GM19193 (cell line): ENCODE data around the gene PSD4.

Experiments
- POLR2A ChIP-seq: IDR thresholded peaks from 4 replicates; pipeline ENCODE4 v1.6.1; 2011; ENCODE audit not compliant: insufficient read depth, insufficient read length; ENCODE audit errors: extremely low read depth

Gene PSD4

DNA sequence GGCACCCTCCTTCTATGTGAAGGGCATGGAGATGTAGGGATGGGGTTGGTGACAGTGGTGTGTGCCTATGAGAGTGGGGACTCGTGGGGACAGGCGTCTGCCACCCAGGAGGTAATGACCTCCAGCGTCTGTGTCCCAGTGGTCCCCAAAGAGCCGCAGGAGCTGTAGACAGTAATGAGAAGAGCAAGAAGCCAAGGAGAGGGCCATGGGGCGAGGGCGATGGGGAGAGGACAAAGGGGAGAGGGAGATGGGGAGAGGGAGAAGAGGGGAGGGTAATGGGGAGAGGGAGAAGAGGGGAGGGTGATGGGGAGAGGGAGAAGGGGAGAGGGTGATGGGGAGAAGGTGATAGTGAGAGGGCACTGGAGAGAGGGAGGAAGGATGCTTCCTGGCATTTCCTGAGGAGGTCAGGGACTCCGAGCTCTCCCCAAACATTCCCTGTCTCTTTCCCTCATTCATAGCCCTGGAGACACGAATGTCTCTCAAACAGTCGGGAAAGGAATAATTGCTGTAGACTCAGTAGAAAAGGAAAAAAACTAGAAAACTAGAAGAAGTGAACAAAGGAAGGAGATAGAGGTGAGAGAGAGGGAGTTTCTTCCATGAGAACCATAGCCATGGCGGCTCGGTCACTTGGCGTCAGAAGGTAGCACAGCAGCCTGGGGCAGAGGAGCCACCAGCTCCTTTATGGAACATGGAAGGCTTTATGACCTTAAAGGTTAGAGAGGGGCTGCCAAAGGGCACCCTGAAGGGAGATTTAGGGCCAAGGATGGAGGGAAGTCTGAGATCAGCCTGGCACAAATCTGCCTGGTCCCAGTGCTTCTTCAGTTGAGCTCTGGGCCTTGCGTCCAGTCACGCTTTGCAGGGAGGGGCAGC is 39.5 kb downstream of the PSD4 start:
- no peak for TF ChIP-seq POLR2A

DNA sequence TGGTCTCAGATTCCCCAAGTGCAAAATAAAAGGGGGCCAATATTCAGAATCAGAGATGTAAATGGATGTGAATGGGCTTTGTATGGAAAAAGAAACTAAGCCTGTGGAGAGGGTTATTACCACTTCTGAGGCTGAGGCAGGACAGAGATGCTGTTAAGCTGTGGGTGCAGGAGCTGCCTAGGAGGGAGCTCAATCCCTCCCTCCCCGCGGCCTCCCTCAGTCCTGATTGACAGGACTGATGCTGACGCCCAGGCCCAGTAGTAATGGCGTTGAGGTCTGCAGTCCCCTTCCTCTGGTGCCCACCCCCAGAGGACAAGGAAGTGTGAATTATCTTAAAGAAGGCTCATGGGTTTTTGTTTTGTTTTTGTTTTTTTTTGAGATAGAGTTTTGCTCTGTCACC is 40.4 kb downstream of the PSD4 start:
- no peak for TF ChIP-seq POLR2A

DNA sequence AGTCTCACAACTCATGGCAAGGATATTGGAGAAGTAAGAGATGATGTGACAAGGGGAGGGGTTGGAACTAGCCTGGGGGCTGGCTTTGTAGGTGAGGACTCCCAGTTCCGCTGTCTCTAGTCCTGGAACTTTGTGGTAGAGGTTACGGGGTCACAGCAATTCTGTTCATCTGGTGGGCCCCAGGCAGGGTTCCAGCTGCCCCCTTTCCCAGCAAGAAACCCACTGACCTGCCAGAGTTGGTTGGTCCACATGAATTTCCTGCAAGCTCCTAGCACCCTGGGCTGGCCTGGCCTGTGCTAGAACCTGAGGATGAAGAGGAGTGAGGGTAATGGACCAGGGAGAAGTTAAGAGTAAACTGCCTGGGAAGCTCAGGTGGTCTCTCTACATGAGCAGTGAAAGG is 41.3 kb downstream of the PSD4 start:
- no peak for TF ChIP-seq POLR2A

DNA sequence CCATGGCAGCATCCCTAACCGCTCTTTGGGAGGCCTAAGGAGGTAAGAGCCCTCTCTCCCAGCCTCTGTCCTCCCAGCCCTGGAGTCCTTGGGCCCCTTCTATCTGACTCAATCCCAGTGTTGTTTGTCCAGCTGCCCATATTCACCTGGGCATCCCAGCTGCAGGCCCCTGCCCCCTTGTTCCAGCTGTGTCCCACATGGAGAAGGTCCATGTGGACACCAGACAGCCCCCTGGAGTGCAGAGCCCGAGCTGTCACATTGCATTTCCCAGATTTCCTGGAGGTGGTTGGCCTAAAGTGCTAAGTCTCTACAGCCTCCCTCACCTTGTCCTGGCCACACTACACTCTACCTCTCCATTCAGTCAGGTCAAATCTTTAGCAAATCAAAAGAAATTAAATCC is 42.5 kb downstream of the PSD4 start:
- no peak for TF ChIP-seq POLR2A

DNA sequence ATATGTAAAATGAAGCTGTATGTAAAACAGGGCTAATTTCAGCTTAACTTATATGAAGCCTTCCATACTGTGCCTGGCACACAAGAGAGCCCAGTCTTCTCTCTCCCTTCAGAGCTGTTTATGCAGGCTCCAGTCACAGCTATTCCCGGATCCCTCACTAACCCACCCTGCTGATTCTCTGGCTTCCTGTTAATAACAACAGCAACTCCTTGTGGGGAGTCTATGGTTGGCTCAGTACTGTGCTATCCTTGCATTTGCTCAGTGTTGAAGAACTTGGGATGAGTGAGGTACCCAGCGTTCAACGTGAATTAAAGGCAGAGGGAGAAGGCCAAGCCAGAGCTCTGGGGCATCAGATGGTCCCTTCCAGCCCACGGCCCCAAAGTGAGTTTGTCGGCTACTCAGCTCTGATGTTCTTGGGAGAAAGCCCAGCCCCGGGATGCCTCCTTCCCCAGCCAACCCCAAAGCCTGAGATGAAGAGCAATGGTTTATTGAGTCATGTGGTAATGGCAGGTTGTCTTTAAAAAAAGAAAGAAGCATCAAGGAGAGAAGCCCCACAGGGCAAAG is 43.2 kb downstream of the PSD4 start:
- no peak for TF ChIP-seq POLR2A

DNA sequence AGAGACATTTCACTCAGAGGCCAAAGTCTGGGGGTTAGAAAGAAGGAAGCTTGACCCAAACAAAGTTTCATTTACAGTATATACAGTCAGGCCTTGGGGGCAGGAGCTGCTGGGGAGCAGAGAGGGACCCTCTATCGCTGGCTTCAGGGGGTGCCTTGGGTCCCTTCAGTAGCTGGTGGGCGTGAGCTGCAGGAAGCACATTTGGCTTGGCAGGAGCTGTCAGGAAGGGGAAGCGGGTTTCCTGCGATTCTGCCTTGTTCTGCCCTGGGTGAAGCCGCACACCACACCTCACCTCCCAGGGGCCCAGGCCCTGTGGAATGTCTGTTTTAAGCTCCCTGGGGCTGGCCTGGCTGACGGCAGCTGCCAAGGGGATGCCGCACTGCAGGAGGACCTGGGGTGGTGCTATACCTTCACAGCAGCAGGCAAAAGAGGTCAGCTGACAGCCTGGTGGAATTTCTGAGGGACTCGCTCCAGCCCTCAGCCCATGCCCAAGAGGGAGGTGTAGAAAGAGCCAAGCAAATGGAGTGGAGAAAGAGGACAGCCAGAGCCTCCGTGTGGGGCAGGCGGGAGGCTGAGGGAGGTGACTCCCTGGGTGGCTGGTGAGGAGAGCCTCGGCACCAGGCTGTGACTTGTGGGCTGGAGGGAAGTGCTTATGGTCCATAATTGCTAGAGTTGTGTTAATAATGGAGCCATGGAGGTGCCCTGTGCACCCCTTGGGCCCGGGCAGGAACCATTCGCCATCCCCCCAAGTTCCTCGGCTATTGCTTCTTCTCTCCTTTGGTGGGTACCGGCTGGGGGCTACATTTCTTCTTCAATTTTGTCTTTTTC is 43.9 kb downstream of the PSD4 start:
- no peak for TF ChIP-seq POLR2A

DNA sequence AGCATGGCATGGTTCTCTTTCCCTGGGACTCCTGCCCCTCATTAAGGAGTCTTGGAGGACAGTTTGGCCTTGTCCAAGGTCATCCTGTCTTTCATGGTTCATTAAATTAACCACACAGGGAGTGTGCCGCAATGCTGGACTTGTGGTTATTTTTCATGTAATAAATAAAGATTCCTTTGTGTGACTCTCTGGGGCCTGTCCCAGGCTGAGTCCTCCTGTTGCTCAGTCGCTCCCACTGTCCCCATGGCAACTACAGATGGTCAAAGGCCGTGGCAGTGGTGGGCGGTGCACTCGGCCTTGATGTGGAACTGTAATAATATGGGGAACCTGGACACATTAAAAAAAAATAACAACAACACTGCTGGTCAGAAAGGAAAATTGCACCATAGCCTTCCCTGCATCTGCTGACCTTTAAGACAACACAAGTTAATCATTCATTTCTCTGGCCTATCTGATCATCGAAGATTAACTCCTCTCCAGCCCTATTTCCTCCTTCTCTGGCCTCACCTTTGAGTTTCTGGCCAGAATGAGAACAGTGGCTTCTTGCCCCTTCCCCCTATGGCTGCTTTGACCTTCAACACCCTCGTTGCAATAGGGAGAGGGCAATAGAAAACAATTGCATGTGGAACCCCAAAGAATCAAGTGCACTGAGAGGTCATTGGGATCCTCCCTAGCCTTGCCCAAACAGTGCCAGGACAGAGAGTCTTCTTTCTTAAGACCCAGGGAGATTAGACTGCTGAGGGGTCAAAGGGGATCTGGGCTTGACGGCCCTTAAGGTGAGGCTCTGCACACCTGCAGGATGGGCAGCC is 44.7 kb downstream of the PSD4 start:
- no peak for TF ChIP-seq POLR2A

DNA sequence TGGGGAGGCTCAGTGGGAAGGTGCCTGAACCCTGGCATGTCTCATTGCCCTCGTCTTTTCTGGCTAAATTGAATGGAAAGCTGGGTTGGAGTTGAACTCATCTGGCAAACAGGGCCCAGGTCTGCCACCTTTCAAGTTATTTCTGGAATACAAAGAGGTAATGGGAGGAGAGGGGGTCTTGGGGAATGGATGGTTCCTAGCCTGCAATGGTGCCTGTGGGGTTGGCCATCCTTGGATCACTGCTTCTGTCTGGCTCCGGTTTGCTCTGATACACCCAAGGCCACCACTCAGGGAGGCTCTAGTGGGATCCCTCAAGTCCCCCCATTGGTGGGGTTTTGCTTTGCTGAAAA is 45.3 kb downstream of the PSD4 start:
- TF ChIP-seq POLR2A = no peak

DNA sequence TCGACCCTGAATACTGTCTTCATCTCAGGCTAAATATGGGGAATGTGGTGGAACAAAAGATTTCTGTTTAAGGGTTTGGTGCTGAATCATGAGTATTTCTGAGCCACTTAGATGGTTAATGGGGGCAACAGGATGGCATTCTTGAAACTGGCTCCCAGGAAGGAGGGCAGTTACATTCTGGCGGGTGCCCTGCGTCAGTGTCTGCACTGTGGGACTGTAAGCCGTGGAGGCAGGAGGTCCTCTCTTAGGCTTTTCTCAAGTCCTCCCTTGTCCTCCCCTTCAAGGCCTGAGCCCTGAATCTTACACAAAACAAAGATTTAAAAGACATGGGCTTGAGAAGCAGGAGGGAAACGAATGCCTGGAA is 45.7 kb downstream of the PSD4 start:
- no peak for TF ChIP-seq POLR2A

DNA sequence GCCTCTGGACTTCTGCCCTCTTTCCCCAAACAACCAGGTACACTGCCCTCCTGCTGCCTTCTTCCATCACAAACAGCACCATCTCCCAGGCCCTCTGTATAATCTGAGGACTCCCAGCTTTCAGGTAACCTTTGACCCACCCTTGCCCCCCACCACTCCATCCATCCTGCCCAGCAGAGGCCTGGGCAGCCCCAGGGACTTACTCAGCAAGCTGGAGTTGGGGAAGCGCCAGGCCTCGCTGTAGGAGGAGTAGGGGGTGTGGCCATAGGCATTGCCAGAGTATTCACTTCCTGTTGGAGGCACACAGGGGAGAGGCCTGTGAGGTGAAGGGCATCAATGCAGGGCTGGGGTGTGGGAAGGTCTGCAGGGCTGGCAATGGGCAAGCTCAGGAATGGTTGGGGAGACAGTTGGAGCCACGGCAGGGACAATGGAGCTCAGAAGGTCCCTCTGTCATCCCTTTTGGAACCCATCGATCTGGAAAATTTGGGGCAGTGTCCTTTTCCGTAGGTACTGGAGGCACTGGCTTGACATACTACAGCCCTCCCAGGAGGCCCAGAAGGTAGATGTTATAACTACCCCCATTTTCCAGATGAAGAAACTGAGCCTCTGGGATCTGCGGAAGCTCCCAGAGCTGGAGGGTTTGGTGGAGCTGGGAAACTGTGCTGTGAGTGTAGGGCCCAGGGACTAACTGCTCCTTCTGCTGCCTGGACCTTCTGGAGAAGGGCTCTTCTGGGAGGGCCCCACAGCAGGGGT is 46.3 kb downstream of the PSD4 start:
- TF ChIP-seq POLR2A = no peak

DNA sequence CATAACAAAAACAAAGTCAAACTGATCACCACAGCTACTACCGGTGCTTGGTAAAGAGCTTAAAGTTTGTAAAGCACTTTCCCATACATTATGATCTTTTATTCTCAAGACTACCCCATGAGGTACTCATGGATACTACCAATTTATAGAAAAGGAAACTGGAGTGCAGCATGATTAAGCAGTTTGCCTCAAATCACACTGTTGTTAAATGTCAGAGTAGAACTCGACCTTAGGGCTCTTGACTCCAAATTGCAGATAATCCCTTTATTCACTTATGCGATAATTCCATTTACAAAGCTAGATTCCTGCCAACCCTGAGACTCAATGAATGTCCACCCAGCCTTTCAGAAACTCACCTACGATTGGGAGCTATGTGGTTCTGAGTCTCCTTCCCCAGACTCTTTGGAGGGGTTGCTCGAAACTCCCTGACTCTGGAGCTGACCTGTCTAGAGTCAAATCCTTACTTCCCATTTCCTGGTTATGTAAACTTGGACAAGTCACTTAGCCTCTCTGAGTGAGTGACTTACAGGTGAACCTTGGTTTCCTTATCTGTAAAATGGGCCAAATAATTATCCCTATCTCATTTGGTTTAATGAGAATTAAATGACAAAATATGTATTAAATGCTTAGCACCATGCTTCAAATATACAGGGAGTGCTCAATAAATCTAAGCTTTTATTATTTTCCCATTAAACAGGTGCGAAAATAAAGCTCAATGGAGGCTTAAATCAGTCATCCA is 47.4 kb downstream of the PSD4 start:
- no peak for TF ChIP-seq POLR2A

DNA sequence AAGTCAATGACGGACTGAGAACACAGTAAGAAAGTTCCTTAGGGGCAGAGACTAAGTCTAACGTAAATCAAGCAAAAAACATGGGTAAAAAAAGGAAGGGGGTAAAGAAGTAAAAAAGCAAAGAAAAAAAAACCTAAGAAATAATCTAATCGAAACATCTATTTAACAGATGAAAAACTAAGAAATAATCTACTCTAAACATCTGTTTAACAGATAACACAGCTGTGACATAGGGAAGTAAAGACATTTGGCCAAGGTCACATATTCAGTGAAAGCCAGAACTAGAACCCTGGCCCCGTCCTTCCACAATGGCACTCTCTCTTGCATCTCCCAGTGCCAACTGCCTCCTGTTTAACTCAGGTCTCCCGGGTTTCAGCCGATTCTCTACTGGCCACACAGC is 48.1 kb downstream of the PSD4 start:
- no peak for TF ChIP-seq POLR2A

DNA sequence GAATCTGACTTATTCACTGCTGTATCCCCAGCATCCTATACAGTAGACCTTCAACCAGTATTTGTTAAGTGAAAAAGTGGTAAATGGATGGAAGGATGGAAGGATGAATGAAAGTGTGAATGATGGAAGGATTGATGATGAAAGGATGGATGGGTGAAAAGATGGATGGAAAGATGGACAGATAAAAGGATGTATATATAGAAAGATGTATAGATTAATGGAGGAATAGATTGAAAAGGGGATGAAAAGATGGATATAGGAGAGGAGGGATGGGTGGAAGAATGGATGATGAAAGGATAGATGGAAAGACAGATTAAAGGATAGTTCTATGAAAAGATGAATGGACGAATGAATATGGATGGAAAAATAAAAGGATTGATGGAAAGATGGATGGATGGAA is 50.0 kb downstream of the PSD4 start:
- no peak for TF ChIP-seq POLR2A
